RWPE1 (cell line): ENCODE measurements around the gene GMIP.
"Not testable (repeated sequence)": the region's sequence is repeated elsewhere in the genome, so short reads cannot be mapped to it uniquely, and the experiment has no call there.

Source experiments
- CTCF ChIA-PET: fragments of 350-600 bp; sonication (Branson Sonifier 250); formaldehyde crosslinking; extraction: SDS; loops from one replicate; lab custom pipeline; 2021; lab: Yijun Ruan, JAX
- POLR2A ChIA-PET: fragments of 400-600 bp; formaldehyde crosslinking; extraction: SDS; loops from one replicate; lab custom pipeline; 2020; ENCODE audit warnings: antibody characterized with exemption; ENCODE audit not compliant: low non-redundant PET; lab: Yijun Ruan, JAX
- DNase-seq: peaks from one replicate; pipeline ENCODE4 v3.0.0; 2012; ENCODE audit warnings: low spot score
- H3K27ac ChIP-seq: fragments of 450-650 bp; 2 replicates; pipeline ENCODE4 v1.5.1; 2017
- CTCF ChIP-seq: fragments of 450-650 bp; conservative IDR thresholded peaks from 2 replicates; pipeline ENCODE4 v1.5.1; 2017; ENCODE audit warnings: low read depth, mild to moderate bottlenecking

GMIP gene

DNA sequence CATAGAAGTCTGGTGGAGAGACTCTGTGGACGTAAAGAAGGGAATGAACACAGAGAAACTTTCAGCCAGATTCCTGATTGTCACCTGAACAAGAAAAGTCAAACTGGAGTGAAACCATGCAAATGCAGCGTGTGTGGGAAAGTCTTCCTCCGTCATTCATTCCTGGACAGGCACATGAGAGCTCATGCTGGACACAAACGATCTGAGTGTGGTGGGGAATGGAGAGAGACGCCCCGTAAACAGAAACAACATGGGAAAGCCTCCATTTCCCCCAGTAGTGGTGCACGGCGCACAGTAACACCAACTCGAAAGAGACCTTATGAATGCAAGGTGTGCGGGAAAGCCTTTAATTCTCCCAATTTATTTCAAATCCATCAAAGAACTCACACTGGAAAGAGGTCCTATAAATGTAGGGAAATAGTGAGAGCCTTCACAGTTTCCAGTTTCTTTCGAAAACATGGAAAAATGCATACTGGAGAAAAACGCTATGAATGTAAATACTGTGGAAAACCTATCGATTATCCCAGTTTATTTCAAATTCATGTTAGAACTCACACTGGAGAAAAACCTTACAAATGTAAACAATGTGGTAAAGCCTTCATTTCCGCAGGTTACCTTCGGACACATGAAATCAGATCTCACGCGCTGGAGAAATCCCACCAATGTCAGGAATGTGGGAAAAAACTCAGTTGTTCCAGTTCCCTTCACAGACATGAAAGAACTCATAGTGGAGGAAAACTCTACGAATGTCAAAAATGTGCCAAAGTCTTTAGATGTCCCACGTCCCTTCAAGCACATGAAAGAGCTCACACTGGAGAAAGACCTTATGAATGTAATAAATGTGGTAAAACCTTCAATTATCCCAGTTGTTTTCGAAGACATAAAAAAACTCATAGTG lies 36.0 kb upstream of the GMIP start:
- no peak for DNase-seq
- POLR2A ChIA-PET, result no interaction called here
- H3K27ac ChIP-seq, result no peak overlapping the region
- TF ChIP-seq CTCF, result no peak
- CTCF ChIA-PET, result no interaction called here

GRCh38 chr19:19677579-19677978 lies 34.1 kb upstream of the GMIP start:
- ChIA-PET POLR2A (no interaction called here), CTCF (no interaction called here)
- DNase-seq, result no peak
- no peak overlapping the region for H3K27ac ChIP-seq
- TF ChIP-seq CTCF, result no peak

DNA sequence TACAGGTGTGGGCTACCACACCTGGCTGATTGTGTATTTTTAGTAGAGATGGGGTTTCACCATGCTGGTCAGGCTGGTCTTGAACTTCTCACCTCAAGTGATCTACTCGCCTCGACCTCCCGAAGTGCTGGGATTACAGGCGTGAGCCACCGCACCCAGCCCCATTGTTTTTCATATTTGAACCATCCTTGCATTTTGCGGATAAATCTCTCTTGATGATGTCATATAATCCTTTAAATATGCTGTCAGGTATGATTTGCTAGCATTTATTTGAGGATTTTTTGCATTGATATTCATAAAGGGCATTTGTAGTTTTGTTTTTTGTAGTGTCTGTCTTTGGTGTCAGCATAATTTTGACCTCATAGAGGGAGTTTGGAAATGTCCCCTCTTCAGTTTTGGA lies 30.9 kb upstream of the GMIP start:
- no peak for DNase-seq
- ChIA-PET POLR2A (no interaction called here), CTCF (no interaction called here)
- TF ChIP-seq CTCF, result no peak
- H3K27ac ChIP-seq, result no peak overlapping the region

DNA sequence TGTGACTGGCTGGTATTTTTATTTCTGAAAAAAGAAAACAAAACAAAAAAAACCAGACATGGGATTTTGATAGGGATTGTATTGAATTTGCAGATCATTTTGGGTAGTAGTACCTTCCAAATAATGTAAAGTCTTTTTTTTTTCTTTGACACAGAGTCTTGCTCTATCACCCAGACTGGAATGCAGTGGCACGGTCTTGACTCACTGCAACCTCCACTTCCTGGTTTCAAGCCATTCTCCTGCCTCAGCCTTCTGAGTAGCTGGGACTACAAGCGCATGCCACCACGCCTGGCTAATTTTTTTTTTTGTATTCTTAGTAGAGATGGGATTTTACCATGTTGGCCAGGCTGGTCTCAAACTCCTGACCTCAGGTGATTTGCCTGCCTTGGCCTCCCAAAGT lies 29.4 kb upstream of the GMIP start:
- POLR2A ChIA-PET, result no interaction called here
- CTCF ChIA-PET, result no interaction called here
- TF ChIP-seq CTCF, result no peak

GRCh38 chr19:19670070-19670551 lies 26.7 kb upstream of the GMIP start:
- no peak for DNase-seq
- H3K27ac ChIP-seq, result peak overlapping the region; percentile 91
- CTCF ChIA-PET, result no interaction called here
- TF ChIP-seq CTCF, result no peak
- POLR2A ChIA-PET, result no interaction called here

More for the DNA sequence above, 29.4 kb upstream of the GMIP start:
- no peak for DNase-seq
- no peak overlapping the region for H3K27ac ChIP-seq

GRCh38 chr19:19668230-19669012 lies 25.0 kb upstream of the GMIP start, which contains the start of gene ZNF101:
Gene ZNF101, plus strand, starts transcription at chr19:19668839. Its CDS starts 125 bp downstream, at chr19:19668964.
- POLR2A ChIA-PET, result interaction anchor here (1.0 kb wide), 1 partner anchor 197 kb away, joined by 3 read pairs; the partner anchor contains the start of gene ZNF253
- peak; percentile 96 for DNase-seq
- CTCF ChIA-PET, result interaction anchor here (0.6 kb wide), 1 partner anchor 243 kb away, joined by 3 read pairs; no protein-coding TSS in a partner anchor
- TF ChIP-seq CTCF, result no peak
- H3K27ac ChIP-seq, result peak within 1 kb of the TSS; percentile 91

DNA sequence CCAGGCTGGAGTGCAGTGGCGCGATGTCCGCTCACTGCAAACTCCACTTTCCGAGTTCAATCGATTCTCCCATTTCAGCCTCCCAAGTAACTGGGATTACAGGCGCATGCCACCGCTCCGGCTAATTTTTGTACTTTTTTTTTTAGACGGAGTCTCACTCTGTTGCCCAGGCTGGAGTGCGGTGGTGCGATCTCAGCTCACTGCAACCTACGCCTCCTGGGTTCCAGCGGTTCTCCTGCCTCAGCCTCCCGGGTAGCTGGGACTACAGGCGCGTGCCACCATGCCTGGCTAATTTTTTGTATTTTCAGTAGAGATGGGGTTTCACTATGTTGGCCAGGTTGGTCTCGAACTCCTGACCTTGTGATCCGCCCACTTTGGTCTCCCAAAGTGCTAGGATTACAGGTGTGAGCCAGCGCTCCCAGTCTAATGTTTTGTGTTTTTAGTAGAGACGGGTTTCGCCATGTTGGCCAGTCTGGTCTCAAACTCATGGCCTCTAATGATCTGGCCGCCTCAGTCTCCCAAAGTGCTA lies 22.0 kb upstream of the GMIP start:
- CTCF ChIA-PET, H3K27ac ChIP-seq, DNase-seq: not testable (repeated sequence)
- POLR2A ChIA-PET, result interaction anchor here (0.6 kb wide), 1 partner anchor 32 kb away, joined by 5 read pairs; no protein-coding TSS in a partner anchor
